ENCODE measurements around the gene CRIM1.

Gene CRIM1

GRCh38 chr2:36561237-36561944 lies 205.8 kb downstream of the CRIM1 start:
- DNase-seq, result no peak

GRCh38 chr2:36562240-36562639 lies 206.7 kb downstream of the CRIM1 start:
- no peak for DNase-seq

GRCh38 chr2:36562973-36563532 lies 207.5 kb downstream of the CRIM1 start:
- DNase-seq, result no peak

GRCh38 chr2:36564377-36564930 lies 208.9 kb downstream of the CRIM1 start:
- no peak for DNase-seq

GRCh38 chr2:36565712-36566111 lies 210.1 kb downstream of the CRIM1 start:
- DNase-seq, result no peak

- no peak for DNase-seq
These were observed 211.3 kb downstream of the CRIM1 start for GRCh38 chr2:36566887-36567286.

DNA sequence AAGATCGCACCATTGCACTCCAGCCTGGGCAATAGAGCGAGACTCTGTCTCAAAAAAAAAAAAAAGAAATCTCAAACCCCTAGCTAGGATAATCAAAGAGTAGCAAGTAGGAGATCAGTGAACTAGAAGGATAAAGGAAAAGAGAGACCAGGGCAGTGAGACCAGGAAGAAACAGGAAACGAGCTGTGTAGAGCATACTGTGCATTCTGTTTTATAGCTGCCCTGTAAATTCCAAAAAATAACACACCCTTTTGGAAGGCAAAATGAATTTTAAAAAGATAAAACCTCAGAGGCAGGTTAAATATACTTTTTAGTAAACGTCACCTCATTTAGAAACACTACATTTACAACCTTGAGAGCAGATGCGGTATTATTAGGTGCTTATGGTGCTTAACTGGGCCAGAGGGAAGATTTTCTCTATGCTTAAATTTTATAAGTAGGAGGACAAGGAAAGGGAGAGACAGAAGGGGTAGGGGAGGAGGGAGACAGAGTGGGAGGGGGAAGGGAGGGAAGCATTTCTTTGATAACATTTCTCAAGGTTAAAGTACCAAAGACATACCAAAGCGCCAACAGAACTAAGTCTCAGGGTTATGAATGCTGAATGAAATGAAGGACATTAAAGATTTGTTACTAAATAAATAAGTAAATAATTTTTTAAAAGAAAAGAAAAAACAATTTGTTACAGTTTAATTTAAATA lies 212.3 kb downstream of the CRIM1 start:
- DNase-seq, result no peak

- no peak for DNase-seq
These were observed 213.1 kb downstream of the CRIM1 start for GRCh38 chr2:36568516-36569246.

- DNase-seq, result no peak
These were observed 213.8 kb downstream of the CRIM1 start for GRCh38 chr2:36569267-36569856.

GRCh38 chr2:36570416-36570815 lies 214.8 kb downstream of the CRIM1 start:
- DNase-seq, result no peak

DNA sequence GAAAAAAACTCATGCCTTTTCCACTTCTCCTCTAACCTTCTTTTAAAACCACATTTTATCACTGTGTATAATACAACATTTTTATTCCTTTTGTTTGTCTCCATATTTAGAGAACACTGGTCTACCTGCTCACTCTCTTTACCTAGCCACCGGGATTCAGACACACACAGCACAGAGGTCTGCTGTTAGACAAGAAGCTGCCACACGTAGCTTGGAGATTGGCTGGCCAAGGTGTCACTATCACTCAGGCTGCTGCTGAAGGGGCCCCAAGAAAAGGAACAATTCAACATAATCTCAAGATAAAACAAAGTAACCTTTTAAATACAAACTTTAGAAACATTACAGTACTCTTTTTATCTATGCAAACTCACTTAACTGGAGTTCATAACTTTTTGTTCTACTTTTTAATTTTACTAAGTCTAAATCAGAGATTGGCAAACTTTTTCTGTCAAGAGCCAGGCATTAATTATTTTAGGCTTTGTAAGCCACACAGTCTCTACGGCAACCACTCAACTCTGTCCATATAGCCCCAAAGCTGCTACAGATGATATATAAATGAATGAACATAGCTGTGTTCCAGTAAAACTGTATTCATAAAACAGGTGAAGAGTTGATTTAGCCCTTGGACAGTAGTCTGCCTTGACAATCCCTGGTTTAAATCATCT lies 216.6 kb downstream of the CRIM1 start:
- DNase-seq, result no peak

DNA sequence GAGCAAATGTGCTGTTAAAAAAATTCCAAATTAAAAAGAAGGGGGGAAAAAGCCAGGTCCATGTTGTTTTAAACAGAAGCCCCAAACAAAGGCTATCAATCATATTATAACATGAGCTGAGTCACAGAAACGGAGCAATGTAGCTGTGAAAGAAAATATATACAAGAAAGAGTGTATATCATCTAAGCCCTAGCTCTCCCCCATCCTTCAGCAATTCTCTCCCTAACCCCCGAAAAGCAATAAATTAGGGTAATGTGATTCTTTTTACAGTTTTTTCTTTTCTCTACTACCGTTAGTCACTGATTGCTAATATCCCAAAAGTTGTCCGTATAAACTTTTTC lies 217.1 kb downstream of the CRIM1 start:
- DNase-seq, result no peak

DNA sequence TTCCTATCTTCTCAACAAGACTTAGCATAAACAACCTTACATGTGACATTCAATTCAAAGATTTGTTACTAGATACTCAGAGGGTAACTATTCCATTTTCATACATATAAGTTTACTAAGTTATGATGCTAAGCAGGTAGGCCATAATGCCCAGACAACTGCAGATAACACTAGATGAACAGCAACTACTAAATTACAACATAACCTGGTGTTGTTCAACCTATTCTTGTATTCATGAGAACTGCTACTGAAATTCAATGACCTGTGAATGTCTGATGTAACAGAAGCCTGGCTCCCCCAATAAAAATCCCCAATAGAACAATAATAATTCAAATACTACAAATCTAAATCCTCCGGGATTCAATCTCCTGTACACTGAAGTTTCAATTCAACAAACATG lies 217.6 kb downstream of the CRIM1 start:
- DNase-seq, result no peak

DNA sequence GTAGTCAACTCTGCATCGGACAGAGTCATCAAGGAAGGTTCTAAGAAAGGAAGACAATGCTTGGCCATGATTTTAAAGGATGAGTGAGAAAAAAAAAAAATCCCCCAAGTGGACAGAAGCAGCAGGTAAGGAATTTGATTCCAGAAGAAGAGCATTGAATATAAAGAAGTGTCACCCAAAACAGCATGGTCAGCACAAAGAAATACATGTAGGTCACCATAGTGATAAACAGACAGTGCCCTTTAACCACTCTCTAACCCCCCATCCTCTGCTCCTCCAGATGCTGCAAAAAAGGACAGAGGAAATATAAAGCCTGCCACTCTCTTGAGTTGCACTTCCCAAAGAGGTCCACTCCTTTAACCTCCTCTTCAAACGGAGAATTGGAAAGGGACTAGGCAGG lies 219.0 kb downstream of the CRIM1 start:
- no peak for DNase-seq

- no peak for DNase-seq
These were observed 222.3 kb downstream of the CRIM1 start for GRCh38 chr2:36577884-36578283.

DNA sequence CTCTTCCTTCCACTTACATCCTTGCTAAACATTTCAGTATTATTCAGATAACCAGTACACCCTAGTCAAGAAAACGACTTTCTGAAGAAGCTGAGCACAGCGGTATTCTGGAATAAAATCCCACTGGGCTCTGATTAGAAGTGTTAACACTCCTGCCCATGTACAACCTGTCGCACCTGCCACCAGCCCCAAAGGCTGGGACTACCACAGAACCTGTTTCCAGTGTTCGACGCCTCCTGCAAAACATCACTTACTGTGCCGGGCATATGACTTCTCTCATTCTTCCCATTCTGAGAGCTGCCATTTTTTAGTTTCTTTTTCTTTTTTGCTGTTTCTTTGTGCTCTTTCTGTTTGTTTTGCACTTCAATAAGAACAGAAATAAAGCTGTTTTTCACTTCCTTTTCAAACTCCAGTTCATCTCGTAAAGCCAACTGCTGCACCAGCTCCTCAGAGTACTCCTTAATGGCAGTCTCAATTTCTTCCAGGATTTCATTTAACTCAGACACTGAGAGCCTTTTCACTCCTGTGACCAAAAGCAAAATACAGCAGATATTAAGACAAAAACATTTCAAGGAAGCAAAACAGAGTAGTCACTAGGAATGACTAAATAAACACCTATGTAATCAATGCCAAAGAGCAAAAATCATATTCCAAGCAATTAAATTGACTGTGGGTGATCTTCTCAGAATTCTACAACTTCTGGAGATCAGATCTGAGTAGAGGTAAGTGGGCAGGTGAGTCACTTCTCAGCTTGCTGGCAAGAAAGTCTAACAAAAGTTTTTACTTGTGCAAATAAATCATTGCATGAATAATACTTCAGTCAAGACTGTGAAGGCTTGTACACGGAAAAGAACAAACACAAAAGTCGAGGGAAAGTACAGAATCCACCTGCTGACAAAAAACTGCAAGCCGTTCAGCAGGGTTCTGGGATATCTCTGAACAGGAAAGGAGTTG lies 223.0 kb downstream of the CRIM1 start:
- no peak for DNase-seq

GRCh38 chr2:36579297-36579664 lies 223.7 kb downstream of the CRIM1 start:
- no peak for DNase-seq

DNA sequence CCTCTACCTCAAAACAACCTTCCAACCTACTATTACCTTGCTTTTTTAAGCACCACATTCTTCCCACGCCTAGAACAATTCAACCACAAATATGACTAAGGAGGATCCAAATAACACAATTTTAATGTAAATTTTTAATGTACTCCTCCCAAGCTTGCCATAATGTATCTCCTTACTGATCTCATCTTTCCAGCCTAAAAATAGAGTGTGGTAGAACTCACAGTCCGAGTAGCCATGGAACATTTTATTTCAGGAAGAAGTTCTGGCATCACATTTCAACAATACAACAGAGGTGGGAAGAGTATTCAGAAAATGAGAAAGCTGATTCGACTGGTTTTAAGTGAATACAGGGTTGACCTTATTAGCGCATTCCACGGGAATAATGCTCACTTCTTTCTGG lies 227.0 kb downstream of the CRIM1 start:
- no peak for DNase-seq

- DNase-seq, result no peak
These were observed 227.4 kb downstream of the CRIM1 start for GRCh38 chr2:36582951-36583350.

DNA sequence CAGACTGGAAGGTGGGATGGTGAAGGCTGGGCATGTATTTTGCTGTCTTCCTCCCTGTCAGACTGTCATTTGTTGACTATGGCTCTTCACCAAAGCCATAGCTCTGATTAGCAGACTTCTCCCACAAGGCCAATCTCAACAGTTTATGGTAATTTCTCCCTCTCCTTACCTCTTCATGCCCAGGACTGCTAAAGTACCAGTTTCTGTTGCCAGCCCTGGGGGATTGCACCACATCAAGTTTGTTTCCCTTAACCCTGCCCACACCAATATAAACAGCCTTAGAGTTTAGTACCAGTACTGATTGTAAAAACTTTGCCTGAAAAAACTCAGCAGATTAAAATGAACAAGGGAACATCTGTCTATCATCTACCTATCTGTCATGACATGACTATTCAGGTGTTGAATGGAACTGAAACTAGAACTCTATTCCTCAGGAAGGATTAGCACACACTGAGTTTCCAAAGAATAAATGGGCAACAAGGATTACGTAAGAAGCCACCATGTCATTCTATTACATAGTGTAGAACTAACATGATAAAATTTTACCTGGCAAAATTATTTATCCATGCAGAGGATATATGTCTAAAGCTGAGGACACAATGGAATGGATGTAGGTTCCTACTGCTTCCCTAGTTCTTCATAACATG lies 228.7 kb downstream of the CRIM1 start:
- no peak for DNase-seq

DNA sequence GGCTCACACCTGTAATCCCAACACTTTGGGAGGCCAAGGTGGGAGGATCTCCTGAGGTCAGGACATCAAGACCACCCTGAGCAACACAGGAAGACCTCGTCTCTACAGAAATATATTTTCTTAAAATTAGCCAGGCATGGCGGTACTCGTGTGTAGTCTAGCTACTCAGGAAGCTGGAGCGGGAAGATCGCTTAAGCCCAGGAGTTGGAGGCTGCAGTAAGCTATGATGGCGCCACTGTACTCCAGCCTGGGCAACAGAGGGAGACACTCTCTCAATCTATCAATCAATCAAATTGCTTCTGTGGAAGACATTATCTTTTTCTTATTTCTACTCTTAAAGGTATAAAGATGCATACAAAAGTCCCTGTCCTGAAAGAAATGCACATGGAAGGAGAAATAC lies 231.1 kb downstream of the CRIM1 start:
- DNase-seq, result no peak
